C4-2B (cell line): ENCODE data around the gene SULT1A2.
"Not testable (repeated sequence)": the region's sequence is repeated elsewhere in the genome, so short reads cannot be mapped to it uniquely, and the experiment has no call there.

Experiments
- CTCF ChIP-seq: fragments of 450-650 bp; conservative IDR thresholded peaks from 2 replicates; pipeline ENCODE4 v1.5.1; 2017; ENCODE audit warnings: mild to moderate bottlenecking
- ZFX ChIP-seq: fragments of 450-650 bp; IDR thresholded peaks from 2 replicates; pipeline ENCODE4 v1.6.1; 2017

- not testable (repeated sequence) for TF ChIP-seq CTCF, ZFX
Observed at GRCh38 chr16:28636093-28636823, 39.4 kb upstream of the SULT1A2 start.
